A549 (cell line): Measurements from ENCODE around the gene PPP1R14D.

Experiments used
- BHLHE40 ChIP-seq: IDR thresholded peaks from 2 replicates; pipeline ENCODE4 v1.6.1; 2012; ENCODE audit warnings: low read depth, low read length, inconsistent platforms
- CHD2 ChIP-seq: fragments of 150-350 bp; IDR thresholded peaks from 2 replicates; pipeline ENCODE4 v1.6.1; 2014; ENCODE audit warnings: low read length; ENCODE audit not compliant: partially characterized antibody
- CHD4 ChIP-seq: fragments of 200-600 bp; sonication (generic); IDR thresholded peaks from 2 replicates; pipeline ENCODE4 v1.6.1; 2016; ENCODE audit warnings: antibody characterized with exemption, mild to moderate bottlenecking, borderline replicate concordance
- CTCF ChIP-seq: fragments of >200 bp; sonication (Bioruptor Twin); formaldehyde crosslinking; IDR thresholded peaks from 3 replicates; pipeline ENCODE4 v1.5.1; 2016
- ESRRA ChIP-seq: fragments of 150-350 bp; IDR thresholded peaks from 2 replicates; pipeline ENCODE4 v1.6.1; 2014; ENCODE audit warnings: mild to moderate bottlenecking, low read length, borderline replicate concordance
- HOXB5 ChIP-seq: fragments of 250-450 bp; sonication (Bioruptor Pico); IDR thresholded peaks from 2 replicates; pipeline ENCODE4 v1.5.0; 2020; ENCODE audit warnings: mild to moderate bottlenecking, moderate library complexity
- JUNB ChIP-seq: fragments of >200 bp; sonication (Bioruptor Twin); formaldehyde crosslinking; IDR thresholded peaks from 2 replicates; pipeline ENCODE4 v1.6.1; 2016
- MAX ChIP-seq: IDR thresholded peaks from 2 replicates; pipeline ENCODE4 v1.6.1; 2012
- POLR2A ChIP-seq: IDR thresholded peaks from 2 replicates; pipeline ENCODE4 v1.6.1; 2012; ENCODE audit warnings: mild to moderate bottlenecking, low read length
- RARB ChIP-seq: fragments of 250-450 bp; sonication (Bioruptor Pico); IDR thresholded peaks from 2 replicates; pipeline ENCODE4 v1.8.0; 2021; ENCODE audit warnings: mild to moderate bottlenecking, moderate library complexity
- RCOR1 ChIP-seq: fragments of 150-350 bp; IDR thresholded peaks from 2 replicates; pipeline ENCODE4 v1.6.1; 2014; ENCODE audit warnings: antibody characterized with exemption, low read length, low read depth
- USF2 ChIP-seq: fragments of 450-650 bp; IDR thresholded peaks from 2 replicates; pipeline ENCODE4 v1.6.1; 2014; ENCODE audit warnings: antibody characterized with exemption
- ZNF302 ChIP-seq: fragments of 250-450 bp; sonication (Bioruptor Pico); IDR thresholded peaks from 2 replicates; pipeline ENCODE4 v1.9.0; 2021; ENCODE audit warnings: inconsistent platforms, mild to moderate bottlenecking, moderate library complexity

GRCh38 chr15:40796512-40796911 is 32.0 kb downstream of the PPP1R14D start:
- TF ChIP-seq CTCF: no peak
- TF ChIP-seq CHD4: no peak
- TF ChIP-seq POLR2A: no peak
- TF ChIP-seq BHLHE40: no peak
- no peak for TF ChIP-seq JUNB
- TF ChIP-seq MAX: no peak
- TF ChIP-seq HOXB5: no peak
- no peak for TF ChIP-seq USF2
- TF ChIP-seq ESRRA: no peak
- TF ChIP-seq ZNF302 (CRISPR knock-in tag): no peak
- TF ChIP-seq RCOR1: no peak
- no peak for TF ChIP-seq CHD2
- no peak for TF ChIP-seq RARB (CRISPR knock-in tag)
